Fibroblast of peridontal ligament (primary cell): ENCODE results near the gene RAI14.
"Not testable (repeated sequence)": the region's sequence is repeated elsewhere in the genome, so short reads cannot be mapped to it uniquely, and the experiment has no call there.

Source experiments
- DNase-seq: peaks from one replicate; pipeline ENCODE4 v3.0.0-alpha.2; 2010; ENCODE audit errors: extremely low read depth

The RAI14 gene

DNA sequence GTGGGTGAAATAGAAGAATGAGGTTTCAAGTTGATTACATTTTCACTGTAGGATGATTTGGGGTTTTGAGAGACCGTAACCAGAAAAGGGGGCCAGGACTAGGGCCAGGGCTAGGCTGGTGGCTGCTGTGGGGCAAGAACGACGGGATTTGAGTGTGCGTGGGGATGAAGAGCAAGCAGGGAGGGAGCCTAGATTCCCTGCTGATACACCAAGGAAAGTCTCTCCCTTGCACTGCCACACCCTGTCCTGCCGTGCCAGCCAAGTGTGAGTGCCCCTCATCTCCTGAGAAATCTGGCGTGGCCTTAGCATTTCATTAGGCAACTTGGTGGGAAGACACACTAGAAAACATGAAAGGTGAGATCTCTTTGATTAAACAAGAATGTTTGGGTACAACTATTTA lies 42.6 kb downstream of the RAI14 start:
- no peak for DNase-seq

DNA sequence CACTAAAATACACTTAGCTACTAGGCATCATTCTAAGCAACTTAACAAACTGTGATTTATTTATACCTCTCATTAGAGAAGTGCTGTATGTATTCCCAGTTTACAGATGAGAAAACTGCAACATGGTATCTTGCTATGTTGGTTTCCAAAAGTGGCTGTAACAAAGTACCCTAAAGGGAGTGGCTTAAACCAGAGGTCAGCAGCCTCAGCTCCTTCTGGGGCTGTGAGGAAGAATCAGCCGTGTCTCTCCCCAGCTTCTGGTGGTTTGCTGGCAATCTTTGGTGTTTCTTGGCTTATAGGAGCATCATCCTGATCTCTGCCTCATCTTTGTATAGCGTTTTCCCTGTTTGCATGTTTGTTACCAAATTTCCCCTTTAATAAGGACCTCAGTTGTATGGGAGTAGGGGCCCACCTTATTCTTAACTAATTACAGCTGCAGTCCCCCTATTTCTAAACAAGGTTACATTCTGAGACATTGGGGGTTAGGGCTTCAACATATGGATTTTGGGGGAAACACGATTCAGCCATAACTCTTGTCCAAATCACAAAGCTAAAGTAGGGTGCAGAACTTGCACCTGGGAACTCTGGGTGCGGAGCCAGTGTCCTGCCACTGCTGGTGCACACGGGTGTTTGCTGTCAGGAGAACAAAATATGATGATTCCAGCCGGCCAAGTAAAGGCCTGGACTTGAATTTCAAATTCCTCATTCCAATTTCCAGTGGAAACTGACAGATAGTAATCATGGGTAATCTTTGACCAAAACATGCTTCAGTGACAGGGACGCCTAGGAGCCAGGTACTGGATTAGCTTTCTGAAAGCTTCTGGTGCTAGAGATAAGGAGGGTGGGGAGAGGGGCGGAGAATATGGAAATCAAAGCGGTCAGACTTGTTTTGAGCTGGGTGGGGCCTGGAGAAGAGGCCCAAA lies 43.3 kb downstream of the RAI14 start:
- no peak for DNase-seq

- DNase-seq: no peak
These were observed 43.9 kb downstream of the RAI14 start for GRCh38 chr5:34700078-34700452.

GRCh38 chr5:34701442-34701841 lies 45.3 kb downstream of the RAI14 start:
- DNase-seq: not testable (repeated sequence)

GRCh38 chr5:34703767-34704713 lies 47.9 kb downstream of the RAI14 start:
- DNase-seq: no peak

- peak; percentile 29 for DNase-seq
These were observed 50.0 kb downstream of the RAI14 start for GRCh38 chr5:34706084-34706483.

DNA sequence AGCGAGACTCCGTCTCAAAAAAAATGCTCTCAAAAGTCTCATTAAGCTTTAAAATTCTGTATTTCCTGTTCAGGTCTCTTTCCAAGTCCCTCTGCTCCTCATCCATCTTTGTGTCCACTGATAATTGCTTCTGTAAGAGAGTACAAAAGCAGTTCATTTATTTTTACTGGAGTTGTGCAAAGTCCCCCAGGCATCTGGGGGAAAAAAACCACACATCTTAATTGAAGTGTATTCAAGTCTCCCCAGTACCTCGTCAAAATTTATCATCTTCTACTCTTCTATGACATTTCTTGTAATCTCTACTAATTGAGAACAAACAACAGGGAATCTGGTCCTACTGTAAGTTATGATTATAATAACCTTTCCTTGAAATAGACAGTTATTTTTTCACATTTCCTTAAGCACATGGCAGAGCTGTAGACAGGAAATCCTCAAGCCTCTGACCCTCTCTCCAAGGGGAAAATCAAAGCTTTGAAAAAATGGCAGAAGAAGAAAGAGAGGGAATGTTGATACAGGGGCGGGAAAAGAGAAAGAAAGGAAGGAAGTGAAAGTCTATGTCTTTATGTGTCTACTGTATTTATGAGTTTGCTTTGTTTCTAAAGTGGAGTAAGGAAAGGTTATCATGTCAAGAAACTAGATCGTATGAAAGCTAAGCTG lies 51.5 kb downstream of the RAI14 start:
- DNase-seq: peak; percentile 14

DNA sequence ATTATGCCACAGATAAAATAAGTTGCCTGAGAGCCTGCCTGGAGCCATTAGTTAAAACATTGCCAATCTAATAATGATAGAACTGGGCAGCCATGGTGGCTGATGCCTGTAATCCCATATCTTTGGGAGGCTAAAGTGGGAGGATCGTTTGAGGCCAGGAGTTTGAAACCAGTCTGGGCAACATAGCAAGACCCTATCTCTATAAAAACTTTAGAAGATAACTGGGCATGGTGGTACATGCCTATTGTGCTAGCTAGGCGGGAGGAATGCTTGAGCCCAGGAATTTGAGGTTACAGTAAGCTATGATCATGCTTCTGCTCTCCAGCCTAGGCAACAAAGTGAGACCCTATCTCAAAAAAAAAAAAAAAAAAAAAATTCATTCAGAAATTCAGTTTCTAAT lies 52.6 kb downstream of the RAI14 start:
- no peak for DNase-seq

DNA sequence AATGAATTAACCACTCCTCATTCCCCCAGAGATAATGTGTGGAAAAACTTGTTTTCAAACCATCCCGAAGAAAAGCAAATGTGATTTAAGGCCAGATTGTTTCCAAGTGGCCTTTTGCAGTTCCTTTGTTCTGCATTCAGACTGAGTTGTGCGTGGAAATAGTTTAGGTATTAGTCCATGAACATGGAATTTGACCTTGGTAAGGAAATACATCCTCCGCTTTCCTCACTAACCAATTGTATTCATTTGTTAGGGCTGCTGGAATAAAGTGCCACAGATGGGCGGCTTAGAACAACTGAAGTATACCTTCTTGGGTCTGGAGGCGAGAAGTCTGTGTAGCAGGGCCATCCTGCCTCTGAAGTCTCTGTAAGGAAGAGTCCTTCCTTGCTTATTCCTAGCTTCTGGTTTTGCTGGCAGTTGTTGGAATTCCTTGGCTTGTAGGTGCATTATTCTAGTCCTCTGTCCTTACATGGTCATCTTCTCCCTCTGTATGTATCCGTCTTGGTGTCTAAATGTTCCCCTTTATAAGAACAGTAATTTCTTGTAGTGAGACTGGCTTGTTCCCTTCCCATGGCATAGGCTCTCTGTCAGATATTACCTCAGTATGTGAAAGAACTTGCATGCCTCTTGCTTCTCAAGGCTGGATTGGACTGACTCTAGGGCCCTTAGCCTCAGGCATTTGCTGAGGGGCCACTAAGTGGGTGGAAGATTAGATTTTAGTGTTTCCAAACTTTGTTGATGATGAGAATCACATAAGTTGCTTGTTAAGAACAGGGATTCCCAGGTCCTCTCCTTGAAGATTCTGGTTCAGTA lies 53.9 kb downstream of the RAI14 start:
- DNase-seq: peak; percentile 84

- no peak for DNase-seq
These were observed 56.4 kb downstream of the RAI14 start for GRCh38 chr5:34712565-34712964.

DNA sequence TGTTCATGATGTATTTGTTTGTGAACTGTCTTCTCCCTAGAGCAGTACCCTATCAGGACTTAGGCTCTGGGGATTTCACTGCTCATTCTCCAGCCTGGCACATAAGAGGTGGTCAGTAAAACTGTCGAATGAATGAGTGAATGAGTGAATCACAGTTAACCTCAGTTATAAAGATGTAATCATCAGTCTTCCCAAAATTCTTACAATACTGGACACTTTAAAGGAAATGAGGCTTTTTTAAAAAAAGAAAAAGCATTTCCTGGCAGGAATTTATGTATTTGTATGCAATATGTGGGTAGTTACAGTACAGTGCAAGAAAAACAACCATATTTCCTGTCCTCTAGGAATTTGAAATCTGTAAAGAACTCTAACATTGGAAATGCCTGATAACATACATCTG lies 59.6 kb downstream of the RAI14 start:
- peak; percentile 44 for DNase-seq

GRCh38 chr5:34716986-34717385 lies 60.9 kb downstream of the RAI14 start:
- peak; percentile 54 for DNase-seq

DNA sequence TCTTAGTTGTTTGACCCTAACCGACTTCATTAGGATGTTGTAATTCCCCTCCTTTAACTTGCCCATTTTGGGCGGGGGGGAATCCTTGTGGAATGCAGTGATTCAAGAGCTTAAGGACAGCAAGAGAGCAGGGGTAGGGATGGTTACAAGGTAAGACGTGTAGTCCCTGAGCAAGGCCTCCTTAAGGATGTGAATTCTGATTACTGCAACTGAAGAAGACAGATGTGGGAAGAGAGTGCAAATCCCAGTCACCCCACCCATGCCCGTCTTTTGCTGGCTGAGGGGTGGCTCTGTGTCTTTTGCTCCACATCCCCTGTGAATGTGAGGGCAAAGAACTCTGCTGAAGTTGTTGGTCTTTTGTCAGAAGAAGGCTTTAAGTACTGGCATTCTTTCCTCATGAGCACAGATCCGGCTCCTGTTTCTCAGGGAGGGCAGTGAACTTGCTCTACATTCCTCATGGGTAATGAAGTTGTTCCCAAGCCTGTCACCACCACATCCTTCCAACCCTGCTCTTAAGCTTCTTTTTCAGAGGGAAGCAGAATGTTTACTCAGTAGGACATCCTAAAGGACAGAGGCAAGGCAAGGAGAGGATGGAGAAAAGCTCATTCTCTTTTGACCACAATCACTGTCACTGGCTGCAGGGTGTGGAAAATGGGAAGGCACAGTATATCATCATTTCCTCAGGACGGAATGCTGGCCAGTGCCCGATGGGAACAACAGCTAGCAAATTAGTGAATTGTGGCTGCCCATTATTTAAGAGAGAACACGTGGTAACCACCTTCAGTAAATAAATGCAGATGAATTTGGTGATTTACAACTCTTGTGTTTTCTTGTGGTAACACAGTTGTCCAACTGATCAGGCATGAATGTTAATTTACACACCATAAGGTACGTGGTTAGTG lies 61.5 kb downstream of the RAI14 start:
- peak; percentile 90 for DNase-seq

- no peak for DNase-seq
These were observed 62.4 kb downstream of the RAI14 start for GRCh38 chr5:34718516-34718915.

GRCh38 chr5:34719029-34719428 lies 62.9 kb downstream of the RAI14 start:
- no peak for DNase-seq

DNA sequence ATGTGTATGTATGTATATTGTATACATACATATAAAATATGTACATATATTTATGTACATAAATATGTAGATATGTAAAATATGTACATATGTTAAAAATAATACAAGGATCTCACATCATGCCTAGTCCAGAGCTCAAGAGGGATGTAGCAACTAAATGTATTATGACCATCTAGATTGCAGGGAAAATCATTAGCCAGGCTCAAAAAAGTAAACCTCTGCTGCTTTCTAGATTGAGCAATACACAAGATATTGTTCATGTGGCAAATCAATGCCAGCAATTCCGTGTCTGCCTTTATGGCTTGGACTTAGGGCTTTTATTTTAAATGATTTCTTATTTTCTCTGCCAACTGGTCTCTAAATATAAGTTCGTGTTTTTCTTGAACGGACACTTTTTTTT lies 65.2 kb downstream of the RAI14 start:
- DNase-seq: peak; percentile 76

- no peak for DNase-seq
These were observed 66.1 kb downstream of the RAI14 start for GRCh38 chr5:34722183-34722582.

DNA sequence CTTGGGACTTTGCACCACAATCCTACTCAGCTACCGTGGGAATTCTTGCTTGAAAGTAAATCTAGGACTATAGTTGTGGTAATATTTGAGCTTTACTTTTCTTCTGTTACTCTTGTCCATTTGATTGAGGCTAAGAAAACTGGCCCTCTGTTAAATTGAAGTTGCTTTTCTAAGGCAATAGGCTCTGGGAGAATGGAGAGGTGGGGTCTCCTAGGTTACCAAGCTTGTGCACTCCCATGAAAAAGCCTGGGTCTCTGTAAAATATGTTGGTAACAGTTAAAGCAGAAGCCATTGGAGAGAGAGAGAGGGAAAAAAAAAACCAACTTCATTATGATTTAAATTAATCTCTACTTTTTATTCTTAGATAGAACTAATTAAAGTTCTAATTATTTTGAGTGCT lies 68.6 kb downstream of the RAI14 start:
- DNase-seq: no peak

- not testable (repeated sequence) for DNase-seq
These were observed 71.1 kb downstream of the RAI14 start for GRCh38 chr5:34727166-34727749.

DNA sequence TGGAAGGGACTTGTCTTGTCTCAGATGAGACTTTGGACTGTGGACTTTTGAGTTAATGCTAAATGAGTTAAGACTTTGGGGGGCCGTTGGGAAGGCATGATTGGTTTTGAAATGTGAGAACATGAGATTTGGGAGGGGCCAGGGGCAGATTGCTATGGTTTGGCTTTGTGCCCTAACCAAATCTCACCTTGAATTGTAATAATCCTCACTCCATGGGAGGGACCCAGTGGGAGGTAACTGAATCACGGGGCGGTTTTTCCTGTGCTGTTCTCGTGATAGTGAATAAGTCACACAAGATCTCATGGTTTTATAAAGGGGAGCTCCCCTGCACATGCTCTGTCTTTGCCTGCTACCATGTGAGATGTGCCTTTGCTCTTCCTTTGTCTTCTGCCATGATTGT lies 72.1 kb downstream of the RAI14 start:
- no peak for DNase-seq
